ENCODE measurements around the gene USP3. TPM values are rescaled to one million over a fixed set of nuclear protein-coding genes. Genes with fewer than 3 reads are reported as not detected.

The USP3 gene
- total and polyA plus RNA-seq, 2 donors (not counting 3 experiments of a cell fraction or from before 2014, with no cell fraction given) = 18.8 to 52.4 TPM

- no peaks in the 10 kb centered on the region for H3K36me3 ChIP-seq (ENCODE audit: control insufficient read depth in 2 of 2, extremely low read depth in 1 of 2, insufficient read depth in 2 of 2, low read length in 2 of 2)
- H3K4me3 ChIP-seq (replicated peaks in 1 of 3; ENCODE audit: insufficient read depth in 1 of 3, low read depth in 1 of 3, low read length in 3 of 3) = no peak overlapping the region
- TF ChIP-seq GATA2 (IDR thresholded peaks at IDR 0.05; ENCODE audit: insufficient read depth, insufficient read length, low read depth, low read length) (no peak), MAX (IDR thresholded peaks at IDR 0.05; ENCODE audit: insufficient read depth, insufficient read length) (no peak), POLR2AphosphoS5 (IDR thresholded peaks at IDR 0.05; ENCODE audit: insufficient read depth, low read depth, low read length) (no peak), EZH2 (IDR thresholded peaks at IDR 0.05; ENCODE audit: borderline replicate concordance, low read depth, low read length, severe bottlenecking) (no peak), JUN (IDR thresholded peaks at IDR 0.05; ENCODE audit: borderline replicate concordance, insufficient read depth, insufficient read length, low read depth) (no peak), CTCF (IDR thresholded peaks at IDR 0.05; ENCODE audit: extremely low read depth in 1 of 2, insufficient read depth in 1 of 2, low read depth in 1 of 2, low read length in 2 of 2) (no peak), POLR2A (IDR thresholded peaks at IDR 0.05; ENCODE audit: low read depth, low read length) (no peak), FOS (IDR thresholded peaks at IDR 0.05; ENCODE audit: borderline replicate concordance, insufficient read depth, low read length) (no peak), MYC (IDR thresholded peaks at IDR 0.05; ENCODE audit: low read depth, low read length) (no peak)
- FAIRE-seq (no peak), DNase-seq (ENCODE audit: low read depth, low spot score) (no peak)
- no peak overlapping the region for H2AFZ ChIP-seq (ENCODE audit: low read depth, low read length)
- H3K9me3 ChIP-seq (replicated peaks; ENCODE audit: control insufficient read depth, insufficient read depth, low read length) = no peaks in the 10 kb centered on the region
- H3K9me1 ChIP-seq (replicated peaks; ENCODE audit: control insufficient read depth, extremely low read depth, insufficient read depth, low read length) = no peaks in the 10 kb centered on the region
- BruUV-seq (replicated peaks) = no TSS peak
- CTCF ChIA-PET = interaction anchor here (1.0 to 3.6 kb wide), 4 partner anchors 11 to 78 kb away, joined by 3 to 17 read pairs (median 6); no protein-coding TSS in a partner anchor
- H3K4me2 ChIP-seq (ENCODE audit: insufficient read depth, low read length) = no peak overlapping the region
- H4K20me1 ChIP-seq (replicated peaks; ENCODE audit: control insufficient read depth, extremely low read depth, insufficient read depth, low read length) = peaks cover 4% of the 10 kb centered on the region
- dilution Hi-C loops (cut with MboI; ENCODE audit: extremely low pct_ligation_motif_present, low sequenced_read_pairs) = no loop called here
- peaks cover 18% of the 10 kb centered on the region for H3K4me1 ChIP-seq (ENCODE audit: control insufficient read depth, extremely low read depth, insufficient read depth, low read length)
- intact Hi-C loops (cut with micrococcal nuclease) = no loop called here
- H3K27ac ChIP-seq (ENCODE audit: insufficient read depth, low read depth, low read length) = no peak overlapping the region
- H3K79me2 ChIP-seq (ENCODE audit: control insufficient read depth, insufficient read depth, low read length) = peaks cover 97% of the 10 kb centered on the region
- no peak overlapping the region for H3K9ac ChIP-seq (replicated peaks; ENCODE audit: extremely low read depth, insufficient read depth, low read length)
- H3K27me3 ChIP-seq (ENCODE audit: control insufficient read depth in 2 of 2, insufficient read depth in 2 of 2, low read length in 2 of 2) = no peaks in the 10 kb centered on the region
- POLR2A ChIA-PET = interaction anchor here (1.8 kb wide), 1 partner anchor 18 kb away, joined by 6 read pairs; the partner anchor contains the start of gene USP3
These were observed 17.8 kb downstream of the USP3 start for GRCh38 chr15:63522225-63522578.

Measured in endothelial cell of umbilical vein (primary cell).